Measurements from ENCODE around the gene KDM4C.
"Not testable (repeated sequence)": the region's sequence is repeated elsewhere in the genome, so short reads cannot be mapped to it uniquely, and the experiment has no call there.

KDM4C gene

DNA sequence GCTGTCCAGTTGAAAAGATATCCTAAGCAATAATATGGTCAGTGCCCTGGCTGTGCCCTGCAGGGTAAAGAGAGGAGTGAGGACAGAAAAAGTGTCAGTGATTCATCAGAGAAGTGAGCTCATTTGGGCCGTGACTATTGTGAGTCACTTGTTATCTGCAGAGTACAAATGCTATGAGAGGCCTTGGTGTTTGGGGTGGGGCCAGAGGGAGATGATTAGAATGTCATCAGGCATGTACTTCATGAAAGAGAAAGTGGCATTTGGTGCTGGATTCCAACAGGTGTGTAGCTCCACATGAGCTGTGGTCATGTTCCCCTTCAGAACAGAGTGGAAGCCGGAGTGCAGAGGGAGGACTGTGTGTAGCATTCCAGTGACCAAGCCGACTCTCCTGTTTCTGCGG lies 174.1 kb downstream of the KDM4C start:
- peak in 2 of 3 donors; percentile 27 to 28 for DNase-seq (ENCODE audit: low read depth in 3 of 3)

DNA sequence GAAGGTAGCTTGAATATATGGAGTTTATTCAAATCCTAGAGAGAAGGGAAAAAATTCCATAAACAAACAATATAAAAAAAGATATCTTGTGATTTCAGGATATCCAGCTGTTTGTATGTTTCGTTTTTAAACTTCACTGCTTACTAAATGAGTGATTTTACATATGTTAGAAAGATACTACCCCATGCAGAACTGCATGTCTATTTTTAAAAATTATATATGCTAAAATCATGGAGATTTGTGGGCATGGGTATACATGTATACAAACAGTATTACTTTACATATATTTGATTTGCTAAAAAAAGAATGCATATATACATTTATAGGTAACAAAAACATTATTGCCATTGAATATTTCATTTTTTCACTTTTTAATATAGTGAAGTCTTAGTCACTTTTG lies 178.3 kb downstream of the KDM4C start:
- DNase-seq (ENCODE audit: low read depth in 3 of 3): no peak

DNA sequence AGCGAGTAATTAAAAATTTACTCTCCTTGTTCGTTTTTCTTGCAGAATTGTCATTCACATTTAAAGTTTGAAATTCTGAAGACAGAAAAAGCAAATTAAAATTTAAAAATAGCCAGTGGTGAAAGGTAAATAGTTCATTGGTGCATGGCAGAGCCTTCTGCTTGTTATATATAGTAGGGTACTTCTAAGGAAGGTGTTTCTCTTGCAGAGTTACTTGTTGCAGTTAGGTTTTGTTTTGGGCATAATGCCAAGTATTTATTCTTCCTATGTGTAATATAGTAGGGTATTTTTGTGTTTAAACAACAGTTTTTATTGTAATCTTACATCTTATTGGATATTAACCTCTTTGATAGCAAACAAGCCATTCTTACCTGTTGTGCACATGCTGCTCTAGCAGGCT lies 179.4 kb downstream of the KDM4C start:
- DNase-seq (ENCODE audit: low read depth in 3 of 3): no peak

DNA sequence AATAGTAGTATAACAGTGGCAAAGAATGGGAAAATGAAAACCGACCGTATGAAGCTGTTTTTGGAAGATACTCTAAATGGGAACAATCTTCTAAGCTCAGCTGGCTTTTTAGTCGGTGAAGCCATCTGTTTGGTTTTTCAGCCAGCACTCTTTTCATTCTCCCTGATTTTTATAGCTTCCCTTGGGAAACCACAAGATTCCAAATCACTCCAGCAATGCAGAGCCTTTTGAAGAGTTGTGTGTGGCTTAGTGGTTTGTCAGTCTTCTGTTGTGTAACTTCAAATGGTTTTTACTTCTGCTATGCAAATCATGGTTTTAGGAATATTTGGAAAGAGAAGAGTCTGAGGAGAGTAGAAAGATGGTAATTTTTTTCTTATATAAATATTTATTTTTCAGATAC lies 180.7 kb downstream of the KDM4C start:
- DNase-seq (ENCODE audit: low read depth in 3 of 3): no peak

DNA sequence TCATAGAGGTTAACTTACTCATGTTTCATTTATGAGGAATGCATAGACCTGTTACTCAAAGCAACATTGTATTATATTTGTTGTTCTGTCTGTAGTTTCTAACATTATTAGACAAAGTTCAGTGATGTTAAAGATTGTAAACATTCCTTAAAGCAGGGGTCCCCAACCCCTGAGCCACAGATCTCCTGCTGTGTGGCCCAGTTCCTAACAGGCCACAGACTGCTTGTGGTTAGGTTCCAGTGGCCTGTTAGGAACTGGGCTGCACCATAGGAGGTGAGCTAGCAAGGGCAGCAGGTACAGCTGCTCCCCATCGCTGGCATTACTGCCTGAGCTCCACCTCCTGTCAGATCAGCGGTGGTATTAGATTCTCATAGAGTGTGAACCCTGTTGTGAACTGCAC lies 181.1 kb downstream of the KDM4C start:
- no peak for DNase-seq (ENCODE audit: low read depth in 3 of 3)

DNA sequence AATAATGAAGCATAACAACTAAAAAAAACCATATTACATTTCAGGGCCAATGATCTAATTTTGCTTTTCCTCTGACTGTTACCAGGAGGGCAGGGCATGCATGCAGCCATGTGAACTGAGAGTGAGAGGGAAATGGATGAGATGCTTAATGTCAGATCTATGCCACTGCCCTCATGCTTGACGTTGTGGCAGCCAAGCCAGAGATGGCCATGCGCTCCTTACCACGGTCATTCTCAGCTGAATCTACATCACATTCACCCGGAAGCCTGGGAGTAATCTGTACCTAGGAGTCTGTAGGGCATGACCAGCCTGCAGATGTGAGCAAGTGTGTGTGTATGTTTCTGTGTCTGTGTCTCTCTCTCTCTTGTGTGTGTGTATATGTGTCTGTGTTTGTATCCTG lies 183.7 kb downstream of the KDM4C start:
- no peak for DNase-seq (ENCODE audit: low read depth in 3 of 3)

DNA sequence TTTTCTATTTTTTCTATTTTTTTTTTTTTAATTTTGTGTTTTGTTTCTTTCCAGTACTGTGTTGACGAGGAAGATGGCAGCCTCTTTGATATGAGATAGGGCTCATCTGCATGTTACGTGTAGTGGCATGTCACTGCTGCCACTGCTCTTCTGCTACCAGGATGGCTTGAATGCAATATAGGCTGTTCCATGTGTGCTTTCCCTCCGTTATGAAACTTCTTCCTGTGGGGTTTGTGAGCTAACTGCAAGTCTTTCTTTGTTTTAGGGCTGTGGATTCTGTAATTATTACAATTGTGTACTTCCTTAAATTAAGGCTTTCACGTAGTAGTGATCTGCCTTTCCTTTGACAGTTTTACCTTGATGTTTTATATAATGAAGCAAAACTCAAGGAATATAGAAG lies 184.6 kb downstream of the KDM4C start:
- no peak for DNase-seq (ENCODE audit: low read depth in 3 of 3)

DNA sequence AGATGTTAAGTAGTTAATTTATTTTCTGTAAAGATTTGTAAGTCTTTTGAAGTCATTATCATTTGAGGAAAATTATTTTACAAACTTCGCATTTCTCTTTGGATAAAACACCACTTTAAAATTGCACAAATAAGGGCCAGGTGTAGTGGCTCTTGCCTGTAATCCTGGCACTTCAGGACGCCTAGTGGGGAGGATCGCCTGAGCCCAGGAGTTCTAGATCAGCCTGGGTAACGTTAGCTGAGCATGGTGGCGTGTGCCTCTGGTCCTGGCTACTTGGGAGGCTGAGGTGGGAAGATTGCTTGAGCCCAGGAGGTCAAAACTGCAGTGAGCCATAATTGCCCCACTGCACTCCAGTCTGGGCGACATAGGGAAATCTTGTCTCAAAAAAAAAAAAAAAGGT lies 185.5 kb downstream of the KDM4C start:
- DNase-seq (ENCODE audit: low read depth in 3 of 3): no peak

DNA sequence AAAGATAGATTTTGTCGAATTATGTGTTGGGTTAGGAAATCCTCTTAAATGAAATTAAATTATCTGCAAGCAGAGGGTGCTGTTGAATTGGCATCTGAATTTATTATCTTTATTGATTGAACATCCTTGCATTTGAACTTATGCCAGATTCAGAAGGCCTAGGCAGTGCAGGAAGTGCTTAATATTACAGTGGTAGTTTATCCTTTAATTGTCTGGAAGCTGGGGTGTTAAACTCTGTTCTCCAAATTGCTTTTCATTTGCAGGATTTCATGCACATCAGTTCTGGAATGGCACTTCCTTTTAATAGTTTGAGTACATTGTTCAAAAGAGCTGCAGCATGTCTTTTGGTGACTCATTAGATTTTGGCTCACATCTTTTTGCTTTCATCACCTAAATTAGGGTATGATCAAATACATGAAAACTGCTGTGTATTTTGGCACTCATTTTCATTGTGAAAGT lies 186.3 kb downstream of the KDM4C start:
- no peak for DNase-seq (ENCODE audit: low read depth in 3 of 3)

DNA sequence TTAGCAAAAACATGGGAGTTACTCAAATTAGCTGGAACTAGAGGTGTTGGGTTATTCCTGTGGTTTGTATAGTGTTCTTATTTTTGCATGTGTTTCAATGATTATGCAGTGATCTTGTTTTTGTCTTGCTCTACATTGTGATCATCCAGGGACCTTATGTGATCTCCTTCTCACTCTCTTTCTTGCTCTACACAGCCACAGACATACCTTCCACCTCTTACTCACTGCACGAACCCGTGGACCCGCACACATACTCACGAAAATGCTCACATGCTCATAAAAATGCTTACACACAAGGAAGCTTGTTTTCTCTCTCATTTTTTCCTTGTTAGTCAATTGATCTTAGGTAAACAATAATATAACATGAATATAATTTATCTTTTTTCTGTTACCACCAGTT lies 187.1 kb downstream of the KDM4C start:
- no peak for DNase-seq (ENCODE audit: low read depth in 3 of 3)

DNA sequence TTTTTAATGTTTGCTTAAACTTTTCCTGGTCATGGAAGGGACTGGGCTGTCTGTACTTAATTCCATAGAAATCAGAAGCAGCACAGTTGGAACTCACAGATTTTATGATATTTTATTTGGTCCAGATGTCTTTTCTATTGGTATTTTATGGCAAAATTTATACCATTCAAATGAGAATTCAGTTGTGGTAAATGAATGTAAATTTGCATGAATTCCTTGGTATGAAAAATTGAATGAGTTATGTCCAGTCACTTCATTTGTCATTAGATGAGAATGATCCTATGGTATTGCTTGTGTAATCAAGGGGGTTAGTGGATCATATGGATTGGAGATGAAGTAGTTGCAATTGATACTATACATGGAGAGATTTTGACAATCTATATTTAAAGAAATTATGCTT lies 188.0 kb downstream of the KDM4C start:
- no peak for DNase-seq (ENCODE audit: low read depth in 3 of 3)

DNA sequence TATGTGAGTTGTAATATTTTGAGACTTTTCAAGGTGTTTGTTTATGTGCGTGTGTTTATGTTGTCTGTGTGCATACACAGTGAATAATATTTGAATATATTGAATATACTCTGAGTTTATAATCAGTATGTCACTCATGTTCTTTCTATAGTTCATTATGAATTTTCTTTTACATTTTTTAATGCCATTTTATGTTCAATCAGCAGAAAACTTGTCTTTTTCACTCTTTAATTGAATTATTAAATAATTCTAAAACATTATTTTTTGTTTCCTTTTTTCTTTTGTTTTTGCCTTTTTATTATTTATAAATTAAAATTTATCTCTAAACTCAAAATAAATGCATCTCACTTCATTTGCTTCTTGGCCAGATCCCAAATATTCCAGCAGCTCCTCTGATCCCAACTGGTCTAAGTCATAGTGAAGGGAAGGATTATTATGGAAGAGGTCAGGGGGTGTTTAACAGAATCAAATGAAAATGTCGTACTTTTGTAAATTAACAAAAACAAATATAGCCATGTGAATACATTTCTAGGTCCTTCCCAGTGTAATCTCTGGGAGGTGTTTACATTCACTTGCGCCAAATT lies 188.9 kb downstream of the KDM4C start:
- no peak for DNase-seq (ENCODE audit: low read depth in 3 of 3)

DNA sequence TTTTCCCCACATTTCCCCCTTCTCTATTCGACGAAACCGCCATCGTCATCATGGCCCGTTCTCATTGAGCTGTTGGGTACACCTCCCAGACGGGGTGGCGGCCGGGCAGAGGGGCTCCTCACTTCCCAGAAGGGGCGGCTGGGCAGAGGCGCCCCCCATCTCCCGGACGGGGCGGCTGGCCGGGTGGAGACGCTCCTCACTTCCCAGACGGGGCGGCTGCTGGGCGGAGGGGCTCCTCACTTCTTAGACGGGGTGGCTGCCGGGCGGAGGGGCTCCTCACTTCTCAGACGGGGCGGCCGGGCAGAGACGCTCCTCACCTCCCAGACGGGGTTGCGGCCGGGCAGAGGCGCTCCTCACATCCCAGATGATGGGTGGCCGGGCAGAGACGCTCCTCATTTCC lies 191.1 kb downstream of the KDM4C start:
- DNase-seq (ENCODE audit: low read depth in 3 of 3): not testable (repeated sequence)

DNA sequence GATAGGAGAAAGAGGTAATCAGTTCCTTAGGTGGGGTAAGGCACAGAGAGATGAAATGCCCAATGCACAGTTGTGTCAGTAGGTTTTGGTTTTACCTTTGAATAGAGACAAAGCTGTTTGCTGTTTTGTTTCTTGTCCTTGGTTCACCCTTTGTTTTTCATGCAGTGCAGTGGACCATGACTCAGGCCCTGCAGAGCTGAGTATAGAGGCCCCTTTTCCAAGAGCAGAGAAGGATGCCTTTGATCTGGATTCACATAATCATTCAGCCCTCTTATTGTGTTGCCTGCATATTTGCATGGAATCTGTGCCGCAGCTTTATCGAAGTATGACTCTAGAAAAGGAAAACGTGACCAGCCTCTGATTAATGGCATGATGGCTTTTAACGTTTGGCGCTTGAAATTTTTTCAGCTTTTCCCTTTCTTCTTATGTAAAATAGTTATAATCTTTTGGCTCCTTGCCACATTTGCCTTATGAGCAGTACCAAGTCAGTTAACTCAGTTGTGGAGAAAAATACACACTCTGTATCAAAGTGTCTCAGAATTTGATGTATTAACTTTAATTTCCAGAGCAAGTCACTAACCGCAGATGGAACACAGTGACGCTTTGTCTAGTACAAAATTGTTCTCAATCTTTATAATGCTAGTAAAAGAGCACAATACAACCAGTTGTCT lies 197.6 kb downstream of the KDM4C start:
- DNase-seq (ENCODE audit: low read depth in 3 of 3): peak in 1 of 3 donors; percentile 2

DNA sequence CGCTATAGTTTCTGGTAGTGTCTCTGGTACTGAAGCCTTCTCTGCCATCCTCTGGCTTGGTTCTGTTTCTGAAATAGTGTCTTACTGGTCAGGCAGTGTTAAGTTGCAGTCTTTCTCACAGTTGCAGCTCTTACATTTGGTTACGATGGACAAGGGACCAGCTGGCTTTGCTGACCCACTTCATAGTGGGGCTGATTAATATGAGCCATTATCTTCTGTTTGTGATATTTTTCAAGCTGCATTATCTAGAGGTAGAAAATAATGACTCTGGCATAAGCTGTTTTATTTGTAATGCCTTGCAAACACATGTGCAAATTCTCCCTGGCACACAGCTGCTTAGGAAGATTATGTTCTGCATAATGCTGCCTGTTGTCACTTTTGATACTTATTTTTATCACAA lies 199.1 kb downstream of the KDM4C start:
- no peak for DNase-seq (ENCODE audit: low read depth in 3 of 3)

DNA sequence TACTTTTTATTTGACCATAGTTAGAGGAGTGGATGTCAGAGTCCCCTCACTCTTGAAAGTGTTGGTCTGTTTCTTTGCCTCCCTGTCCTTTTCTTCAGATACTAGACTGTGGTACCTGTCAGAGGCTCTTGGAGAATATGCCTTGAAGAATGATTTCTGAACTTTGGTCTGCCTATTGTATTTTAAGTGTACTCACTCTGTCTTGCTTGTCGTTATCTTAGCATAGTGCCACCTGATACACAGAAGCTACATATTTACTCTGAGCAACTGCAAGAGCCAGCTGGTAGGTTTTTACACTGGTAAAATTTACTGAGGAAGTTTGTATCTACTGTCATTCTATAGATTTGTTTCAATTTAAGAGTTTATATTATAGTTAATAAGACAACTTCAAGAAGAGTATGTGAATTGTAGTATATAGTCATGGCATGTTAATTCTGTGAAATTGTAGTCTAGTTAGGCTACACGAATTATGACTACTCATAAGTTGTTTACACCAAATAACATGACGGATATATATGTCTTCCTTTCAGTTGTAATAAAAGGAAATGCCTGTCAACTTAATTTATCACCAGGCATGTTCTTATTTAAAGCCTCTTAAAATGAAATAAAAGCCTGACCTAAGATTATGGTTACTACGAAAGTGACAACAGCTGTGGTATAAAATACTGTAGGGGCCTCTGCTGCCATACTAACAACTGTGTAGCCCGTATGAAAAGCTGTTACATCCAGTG lies 201.7 kb downstream of the KDM4C start:
- no peak for DNase-seq (ENCODE audit: low read depth in 3 of 3)

DNA sequence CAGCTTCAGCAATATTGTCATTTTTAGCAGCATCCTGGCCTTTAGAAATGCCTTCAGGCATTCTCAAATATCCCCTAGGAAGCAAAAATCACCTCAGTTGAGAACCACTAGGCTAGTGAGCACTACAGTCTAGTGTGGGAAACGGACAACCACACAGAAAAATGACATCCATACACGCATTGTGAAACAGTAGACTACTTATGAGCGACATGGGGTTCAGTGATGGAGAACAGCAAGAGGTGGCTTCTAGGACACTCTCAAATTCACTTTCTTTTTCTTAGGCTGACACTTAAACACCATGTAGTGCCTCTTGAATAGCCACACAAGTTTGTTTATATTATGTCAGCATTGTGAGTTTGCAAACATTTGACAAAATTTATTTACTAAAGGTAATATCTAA lies 203.0 kb downstream of the KDM4C start:
- no peak for DNase-seq (ENCODE audit: low read depth in 3 of 3)

DNA sequence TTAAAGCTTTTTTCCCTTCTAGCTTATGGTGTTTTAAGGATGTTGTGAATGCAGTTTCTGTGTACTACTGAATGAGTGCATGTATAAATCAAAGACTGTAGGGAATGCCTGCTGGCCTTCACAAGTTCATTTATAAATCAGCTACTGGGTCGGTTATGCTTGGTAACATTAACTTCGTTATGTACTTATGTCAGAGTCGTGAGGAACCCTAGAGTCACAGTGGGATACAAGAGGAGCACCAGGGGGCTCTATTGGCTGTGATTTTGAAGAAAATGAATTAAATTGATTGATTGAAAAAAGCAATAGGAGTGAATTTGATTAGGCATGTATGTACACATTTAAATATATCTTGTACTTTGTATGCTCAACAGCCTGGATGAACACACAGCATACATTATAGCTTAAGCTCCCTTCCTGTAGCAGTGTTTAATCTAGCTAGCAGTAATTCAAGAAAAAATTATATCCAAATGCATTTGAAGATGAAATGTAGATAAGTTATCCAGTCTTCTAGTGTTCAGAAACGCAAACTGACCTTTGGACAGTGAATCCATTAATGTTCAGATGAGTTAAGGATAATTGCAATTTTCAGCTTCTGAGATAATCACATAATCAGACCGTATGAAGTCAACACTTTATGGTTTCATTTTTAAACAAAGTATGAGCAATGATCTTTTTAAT lies 204.2 kb downstream of the KDM4C start:
- no peak for DNase-seq (ENCODE audit: low read depth in 3 of 3)

DNA sequence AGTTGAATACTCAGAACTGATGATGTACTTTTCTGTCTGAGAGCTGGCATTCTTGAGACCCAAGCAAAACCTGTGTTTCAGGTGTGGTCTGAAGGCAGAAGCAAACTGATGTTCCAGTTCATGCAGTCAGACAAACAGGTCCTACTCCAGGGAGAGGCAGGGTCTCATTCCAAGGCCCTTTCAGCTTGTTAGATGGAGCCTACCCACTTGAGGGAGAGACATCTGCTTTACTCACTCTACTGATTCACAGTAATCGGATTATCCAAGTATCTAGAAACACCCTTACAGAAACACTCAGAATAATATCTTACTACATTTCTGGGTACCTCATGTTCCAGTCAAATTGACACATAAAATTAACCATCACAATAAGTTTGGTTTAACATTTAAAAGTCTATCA lies 207.8 kb downstream of the KDM4C start:
- no peak for DNase-seq (ENCODE audit: low read depth in 3 of 3)

DNA sequence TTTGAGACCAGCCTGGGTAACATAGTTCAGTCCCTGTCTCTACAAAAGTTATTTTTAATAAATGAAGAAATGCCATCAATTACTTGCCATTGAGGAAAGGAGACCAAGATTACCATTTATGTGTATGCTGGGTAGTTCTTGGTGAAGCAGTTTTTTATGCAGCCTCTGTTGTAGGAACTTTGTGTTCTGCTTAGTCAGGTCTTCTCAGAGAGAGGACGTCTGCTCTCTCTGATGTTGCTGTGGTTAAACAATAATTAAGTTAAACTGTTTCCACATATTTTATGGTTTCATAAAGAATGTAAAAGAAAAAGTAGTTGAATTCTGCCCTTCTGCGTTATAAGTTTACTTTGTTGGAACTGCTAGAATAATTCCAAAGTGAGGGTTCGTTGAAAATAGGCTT lies 210.5 kb downstream of the KDM4C start:
- DNase-seq (ENCODE audit: low read depth in 3 of 3): no peak

DNA sequence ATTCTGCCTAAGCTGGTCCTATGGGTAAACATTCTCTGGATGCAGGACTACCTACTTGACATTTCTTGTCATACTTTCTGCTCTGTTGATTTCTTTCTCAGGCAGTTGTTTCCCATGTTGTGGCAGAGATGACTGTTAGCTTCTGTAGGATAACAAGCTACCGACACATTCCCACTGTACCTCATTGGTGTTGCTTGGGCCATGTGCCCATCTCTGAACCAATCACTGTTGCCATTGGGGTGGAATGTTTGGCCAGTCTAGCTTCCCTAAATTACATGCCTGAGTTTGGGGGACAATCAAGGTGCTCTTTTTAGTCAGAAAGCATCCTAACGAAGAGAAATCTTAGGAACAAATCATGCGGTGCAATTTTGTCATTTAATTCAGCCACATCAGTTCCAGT lies 212.0 kb downstream of the KDM4C start:
- DNase-seq (ENCODE audit: low read depth in 3 of 3): no peak

DNA sequence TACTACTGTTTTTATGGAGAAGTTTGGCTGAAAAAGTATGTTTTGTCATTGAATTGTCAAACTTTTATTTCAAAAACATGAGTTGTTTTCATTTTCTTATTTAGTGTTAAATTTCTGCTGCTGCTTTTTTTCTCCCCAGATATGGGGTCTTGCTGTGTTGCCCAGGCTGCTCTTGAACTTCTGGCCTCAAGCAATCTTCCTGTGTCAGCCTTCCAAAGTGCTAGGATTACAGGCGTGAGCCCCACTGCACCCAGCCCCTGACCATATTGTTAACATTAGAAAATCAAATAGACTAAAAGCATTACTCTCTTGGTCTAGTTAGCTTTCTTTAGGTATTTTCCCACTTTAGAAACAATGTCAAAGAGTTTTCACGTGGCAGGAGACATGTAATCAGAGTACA lies 215.3 kb downstream of the KDM4C start:
- DNase-seq (ENCODE audit: low read depth in 3 of 3): no peak

DNA sequence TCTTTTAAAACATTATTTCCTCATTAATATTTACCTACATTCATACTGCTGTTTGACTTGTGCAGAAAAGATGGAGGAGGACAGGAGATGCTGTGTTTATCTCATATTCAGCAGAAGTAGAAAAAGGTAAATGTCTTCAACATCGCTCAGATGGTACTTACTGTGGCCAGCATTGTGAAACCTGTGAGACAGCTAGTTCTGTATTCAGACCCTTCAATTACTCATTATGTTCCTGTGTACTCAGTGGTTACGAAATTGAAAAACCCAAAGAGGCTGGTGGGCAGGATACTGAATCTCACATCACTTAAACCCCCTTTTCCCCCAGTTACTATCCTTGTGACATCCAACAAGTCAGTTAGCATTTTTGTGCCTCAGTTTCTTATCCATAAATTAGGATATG lies 216.0 kb downstream of the KDM4C start:
- no peak for DNase-seq (ENCODE audit: low read depth in 3 of 3)

All from stimulated activated CD4-positive, alpha-beta T cell treated with anti-CD3 and anti-CD28 coated beads, TNF-alpha, amount 100 ng/mL, for 48 hours (primary cell).